GM12878 (cell line): Measurements from ENCODE around the gene DGCR8.

Source experiments
- CBX5 ChIP-seq: sonication (generic); IDR thresholded peaks from 2 replicates; pipeline ENCODE4 v1.6.1; 2016; ENCODE audit warnings: low read depth, moderate library complexity, mild to moderate bottlenecking, inconsistent platforms
- CHD2 ChIP-seq: IDR thresholded peaks from 2 replicates; pipeline ENCODE4 v1.6.1; 2011; ENCODE audit warnings: low read depth, low read length, improper control_type of control experiment, borderline replicate concordance
- EZH2 ChIP-seq: IDR thresholded peaks from 2 replicates; pipeline ENCODE4 v1.6.1; 2012; ENCODE audit warnings: low read depth, mild to moderate bottlenecking, control low read depth, inconsistent platforms, low read length, borderline replicate concordance; ENCODE audit not compliant: control insufficient read depth
- NR2C2 ChIP-seq: IDR thresholded peaks from 2 replicates; pipeline ENCODE4 v1.6.1; 2011; ENCODE audit warnings: borderline replicate concordance, low read depth; ENCODE audit not compliant: control insufficient read depth, insufficient read length
- TF ChIP-seq, protein P1 (sequence below), 3 experiments: IDR thresholded peaks in 2 of 3; conservative IDR thresholded peaks in 1 of 3; 2 replicates each; pipeline ENCODE4 v1.5.1; 2011; ENCODE audit warnings: low read depth in 3 of 3, low read length in 3 of 3, mild to moderate bottlenecking in 3 of 3, control low read depth in 2 of 3, moderate library complexity in 2 of 3, inconsistent platforms in 1 of 3, mixed read lengths in 1 of 3; ENCODE audit not compliant: control insufficient read depth in 2 of 3, insufficient read depth in 1 of 3; ENCODE audit errors: extremely low read depth in 1 of 3

GRCh38 chr22:20032407-20032991 is 47.5 kb upstream of the DGCR8 start:
- TF ChIP-seq CBX5 (no peak), NR2C2 (no peak), EZH2 (no peak), CHD2 (no peak)
- TF ChIP-seq, protein P1, sequence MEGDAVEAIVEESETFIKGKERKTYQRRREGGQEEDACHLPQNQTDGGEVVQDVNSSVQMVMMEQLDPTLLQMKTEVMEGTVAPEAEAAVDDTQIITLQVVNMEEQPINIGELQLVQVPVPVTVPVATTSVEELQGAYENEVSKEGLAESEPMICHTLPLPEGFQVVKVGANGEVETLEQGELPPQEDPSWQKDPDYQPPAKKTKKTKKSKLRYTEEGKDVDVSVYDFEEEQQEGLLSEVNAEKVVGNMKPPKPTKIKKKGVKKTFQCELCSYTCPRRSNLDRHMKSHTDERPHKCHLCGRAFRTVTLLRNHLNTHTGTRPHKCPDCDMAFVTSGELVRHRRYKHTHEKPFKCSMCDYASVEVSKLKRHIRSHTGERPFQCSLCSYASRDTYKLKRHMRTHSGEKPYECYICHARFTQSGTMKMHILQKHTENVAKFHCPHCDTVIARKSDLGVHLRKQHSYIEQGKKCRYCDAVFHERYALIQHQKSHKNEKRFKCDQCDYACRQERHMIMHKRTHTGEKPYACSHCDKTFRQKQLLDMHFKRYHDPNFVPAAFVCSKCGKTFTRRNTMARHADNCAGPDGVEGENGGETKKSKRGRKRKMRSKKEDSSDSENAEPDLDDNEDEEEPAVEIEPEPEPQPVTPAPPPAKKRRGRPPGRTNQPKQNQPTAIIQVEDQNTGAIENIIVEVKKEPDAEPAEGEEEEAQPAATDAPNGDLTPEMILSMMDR (IDR thresholded peaks at IDR 0.05 in 2 of 3, conservative IDR thresholded peaks at IDR 0.05 in 1 of 3; ENCODE audit: control insufficient read depth in 2 of 3, extremely low read depth in 1 of 3, insufficient read depth in 1 of 3, low read depth in 3 of 3, low read length in 3 of 3), result no peak
